Small intestine (tissue), 16 donors: ENCODE results near the gene ADGRF4. TPM values are rescaled to one million over a fixed set of nuclear protein-coding genes. Genes with fewer than 3 reads are reported as not detected.

ENCODE experiments used
- DNase-seq, 2 donors: peaks; one replicate each; pipeline versions ENCODE4 v3.0.0 to v3.0.0-alpha.2; 2013
- FAIRE-seq: peaks from 2 replicates; lab custom pipeline; 2012; peaks lifted over from hg19 to GRCh38; lab: Jason Lieb, UNC
- H3K27ac ChIP-seq, 3 donors: one replicate each; pipeline ENCODE4 v1.5.1; 2013; ENCODE audit warnings: low read length in 2 of 3, mild to moderate bottlenecking in 2 of 3, control low read depth in 1 of 3, inconsistent platforms in 1 of 3, low read depth in 1 of 3, moderate library complexity in 1 of 3
- H3K27me3 ChIP-seq, 3 donors: one replicate each; pipeline ENCODE4 v1.6.1; 2013; ENCODE audit warnings: low read length in 3 of 3, inconsistent platforms in 1 of 3; ENCODE audit not compliant: control insufficient read depth in 3 of 3, insufficient read depth in 3 of 3
- H3K36me3 ChIP-seq, 3 donors: one replicate each; pipeline ENCODE4 v1.6.1; 2013; ENCODE audit warnings: low read length in 3 of 3, inconsistent platforms in 1 of 3, low read depth in 1 of 3, mild to moderate bottlenecking in 1 of 3, moderate library complexity in 1 of 3; ENCODE audit not compliant: control insufficient read depth in 3 of 3, insufficient read depth in 2 of 3
- H3K4me1 ChIP-seq, 3 donors: one replicate each; pipeline ENCODE4 v1.6.1; 2013; ENCODE audit warnings: low read length in 2 of 3, inconsistent platforms in 1 of 3, low read depth in 1 of 3, mild to moderate bottlenecking in 1 of 3, moderate library complexity in 1 of 3; ENCODE audit not compliant: control insufficient read depth in 3 of 3, insufficient read depth in 2 of 3
- H3K4me3 ChIP-seq, 3 donors: one replicate each; pipeline ENCODE4 v1.5.1; 2013; ENCODE audit warnings: low read length in 3 of 3, control low read depth in 1 of 3, inconsistent platforms in 1 of 3, low read depth in 1 of 3, mild to moderate bottlenecking in 1 of 3, moderate library complexity in 1 of 3
- H3K9me3 ChIP-seq, 2 donors: one replicate each; pipeline ENCODE4 v1.6.1; 2013; ENCODE audit warnings: low read depth in 1 of 2, low read length in 1 of 2; ENCODE audit not compliant: control insufficient read depth in 2 of 2, insufficient read depth in 1 of 2
- WGBS, 3 donors: extraction: QIAGEN DNeasy Blood & Tissue Kit; methylation state at CpG; one replicate each; pipeline ENCODE4 v1.1.7; 2013; 5-methylcytosine and 5-hydroxymethylcytosine counted together
- long read RNA-seq, 10 donors: transcript quantifications; one replicate each; lab custom pipeline, GENCODE V29; 2026
- polyA plus RNA-seq, 4 donors: library from polyadenylated mRNA; stranded (reverse) in 3 of 4; unstranded in 1 of 4; fragments of 200-250 nt in 3 of 4; fragments of 120-200 nt in 1 of 4; gene quantifications; one replicate each; pipeline versions ENCODE4 v1.2.1 to v1.2.3, GENCODE V29; 2013
- donor health status: healthy with polysubstance abuse.
- donor health status: control.
- donor health status: control.
- donor health status: Bipolar disorder and iron deficiency.
- donor health status: healthy.

The ADGRF4 gene, protein sequence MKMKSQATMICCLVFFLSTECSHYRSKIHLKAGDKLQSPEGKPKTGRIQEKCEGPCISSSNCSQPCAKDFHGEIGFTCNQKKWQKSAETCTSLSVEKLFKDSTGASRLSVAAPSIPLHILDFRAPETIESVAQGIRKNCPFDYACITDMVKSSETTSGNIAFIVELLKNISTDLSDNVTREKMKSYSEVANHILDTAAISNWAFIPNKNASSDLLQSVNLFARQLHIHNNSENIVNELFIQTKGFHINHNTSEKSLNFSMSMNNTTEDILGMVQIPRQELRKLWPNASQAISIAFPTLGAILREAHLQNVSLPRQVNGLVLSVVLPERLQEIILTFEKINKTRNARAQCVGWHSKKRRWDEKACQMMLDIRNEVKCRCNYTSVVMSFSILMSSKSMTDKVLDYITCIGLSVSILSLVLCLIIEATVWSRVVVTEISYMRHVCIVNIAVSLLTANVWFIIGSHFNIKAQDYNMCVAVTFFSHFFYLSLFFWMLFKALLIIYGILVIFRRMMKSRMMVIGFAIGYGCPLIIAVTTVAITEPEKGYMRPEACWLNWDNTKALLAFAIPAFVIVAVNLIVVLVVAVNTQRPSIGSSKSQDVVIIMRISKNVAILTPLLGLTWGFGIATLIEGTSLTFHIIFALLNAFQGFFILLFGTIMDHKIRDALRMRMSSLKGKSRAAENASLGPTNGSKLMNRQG
- 1 to 10 TPM in 1 of 4 donors, not detected in 3; 6.0 TPM for polyA plus RNA-seq
- long read RNA-seq, donor 1, partial matches to known transcripts = 5 of 5 reads
- long read RNA-seq, donor 1, other reads (novel, unspliced or antisense) = 0 of 5 reads
- long read RNA-seq, donor 2 = 0 reads
- long read RNA-seq, donor 3 = 0 reads
- long read RNA-seq, donor 4 = 0 reads
- long read RNA-seq, donor 5 = 0 reads
- long read RNA-seq, donor 6 = 0 reads
- long read RNA-seq, donor 7 = 0 reads
- long read RNA-seq, donor 8 = 0 reads
- long read RNA-seq, donor 9 = 0 reads
- long read RNA-seq, donor 10 = 0 reads

DNA sequence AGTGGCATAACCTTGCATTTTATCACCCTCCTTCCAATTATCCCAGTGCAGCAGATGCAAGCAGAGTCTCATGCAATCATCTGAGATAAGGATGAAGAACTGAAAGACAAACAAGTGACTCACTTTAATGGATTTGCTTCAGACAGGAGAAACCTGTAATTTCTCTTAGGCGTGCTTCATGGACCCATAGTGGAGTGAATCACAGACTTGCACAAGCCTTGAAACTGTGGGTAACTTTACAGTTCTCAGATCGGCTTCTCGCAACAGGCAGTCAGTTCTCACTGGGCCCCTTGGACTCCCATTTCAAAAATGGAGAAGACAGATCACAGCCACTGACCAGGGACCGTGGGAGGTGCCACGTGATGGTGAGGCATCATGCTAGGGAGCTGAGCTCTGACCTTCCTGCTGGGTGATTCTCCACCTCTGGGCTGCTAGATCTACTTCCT lies at the start of gene ADGRF4:
Gene ADGRF4 (plus strand): TSS at position 239 of the 446 bp plus-strand sequence. CDS start 8,666 bp downstream, outside the sequence.
- FAIRE-seq (no peak), DNase-seq (peak; percentile 27 to 80)
- H3K9me3 ChIP-seq = no peaks in the 10 kb centered on the region
- peaks cover 0 to 3% (median 0%) of the 10 kb centered on the region in 3 donors for H3K4me1 ChIP-seq
- H3K4me3 ChIP-seq = no peak within 1 kb of the TSS
- H3K36me3 ChIP-seq = no peaks in the 10 kb centered on the region
- 42 to 66% (median 62%) methylated on average over 5 of the region's 5 CpGs for WGBS, 3 donors
- peak within 1 kb of the TSS in 1 of 3 donors; percentile 78 for H3K27ac ChIP-seq
- no peaks in the 10 kb centered on the region for H3K27me3 ChIP-seq

DNA sequence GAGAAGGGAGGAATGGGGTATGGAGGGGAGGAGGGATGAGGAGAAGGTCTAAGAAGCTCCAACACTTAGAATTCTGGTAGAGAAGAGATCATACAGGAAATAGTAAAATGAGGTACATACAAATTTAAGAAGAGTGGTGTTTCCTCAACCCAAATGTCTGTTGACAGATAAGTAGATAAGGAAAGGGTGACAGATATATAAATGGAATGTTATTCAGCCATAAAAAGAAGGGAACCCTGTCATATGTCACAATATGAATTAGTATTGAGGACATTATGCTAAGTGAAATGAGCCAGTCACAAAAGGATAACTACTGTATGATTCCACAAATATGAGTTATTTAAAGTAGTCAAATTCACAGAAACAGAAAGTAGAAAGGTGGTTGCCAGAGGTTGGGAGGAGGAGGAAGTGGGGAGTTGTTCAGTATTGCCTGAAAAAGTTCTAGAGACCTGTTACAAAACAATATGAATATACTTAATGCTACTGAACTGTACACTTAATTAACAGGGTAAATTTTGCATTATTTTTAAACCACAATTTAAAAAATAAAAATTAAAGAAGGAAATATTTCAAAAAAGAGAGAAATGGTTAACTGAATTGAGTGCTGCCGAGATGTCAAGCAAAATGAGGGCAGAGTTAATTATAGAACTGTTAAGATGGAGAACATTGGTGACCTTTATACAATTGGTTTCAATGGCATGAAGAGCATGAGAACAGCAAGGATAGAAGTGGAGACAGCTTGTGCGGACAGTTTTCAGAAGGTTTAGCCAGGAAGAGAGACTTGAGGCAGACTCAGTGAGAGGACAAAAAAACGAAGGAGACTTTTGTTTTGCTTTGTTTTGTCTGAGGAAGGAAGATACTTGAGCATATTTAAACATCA lies 47.6 kb upstream of the ADGRF4 start:
- Histone ChIP-seq H3K4me3 (no peak overlapping the region), H3K27me3 (no peaks in the 10 kb centered on the region), H3K36me3 (no peaks in the 10 kb centered on the region), H3K4me1 (peaks cover 0 to 25% (median 0%) of the 10 kb centered on the region in 3 donors), H3K9me3 (peaks cover 0 to 2% of the 10 kb centered on the region in 2 donors), H3K27ac (no peak overlapping the region)
- 65 to 75% (median 74%) methylated on average over 3 of the region's 3 CpGs for WGBS, 3 donors
- FAIRE-seq (no peak), DNase-seq (no peak)

DNA sequence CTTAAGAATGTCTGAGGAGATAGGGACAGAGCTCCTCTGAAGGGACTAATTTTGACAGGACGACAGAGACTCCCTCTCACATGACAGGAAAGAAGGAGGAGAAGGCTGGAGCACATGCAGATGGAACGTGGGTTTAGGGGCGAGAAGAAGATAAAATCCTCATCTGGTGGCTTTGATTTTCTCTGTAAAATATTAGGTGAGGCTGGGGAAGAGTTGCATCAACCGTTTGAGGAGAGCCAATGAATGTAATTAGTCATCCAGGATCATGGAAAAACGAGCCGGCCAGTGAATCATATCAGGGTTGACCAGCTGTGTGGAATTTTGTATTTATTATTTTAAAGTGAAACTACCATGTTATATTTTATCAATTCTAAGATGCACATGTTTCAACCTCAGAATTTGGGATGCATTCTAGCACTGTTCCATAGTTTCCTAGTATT lies 46.9 kb upstream of the ADGRF4 start:
- 52 to 60% (median 57%) methylated on average over 6 of the region's 6 CpGs for whole genome bisulfite sequencing, 3 donors
- Histone ChIP-seq H3K27me3 (no peaks in the 10 kb centered on the region), H3K4me1 (peaks cover 0 to 25% (median 0%) of the 10 kb centered on the region in 3 donors), H3K9me3 (peaks cover 0 to 2% of the 10 kb centered on the region in 2 donors), H3K4me3 (no peak overlapping the region), H3K27ac (no peak overlapping the region), H3K36me3 (no peaks in the 10 kb centered on the region)
- no peak for DNase-seq
- no peak for FAIRE-seq

DNA sequence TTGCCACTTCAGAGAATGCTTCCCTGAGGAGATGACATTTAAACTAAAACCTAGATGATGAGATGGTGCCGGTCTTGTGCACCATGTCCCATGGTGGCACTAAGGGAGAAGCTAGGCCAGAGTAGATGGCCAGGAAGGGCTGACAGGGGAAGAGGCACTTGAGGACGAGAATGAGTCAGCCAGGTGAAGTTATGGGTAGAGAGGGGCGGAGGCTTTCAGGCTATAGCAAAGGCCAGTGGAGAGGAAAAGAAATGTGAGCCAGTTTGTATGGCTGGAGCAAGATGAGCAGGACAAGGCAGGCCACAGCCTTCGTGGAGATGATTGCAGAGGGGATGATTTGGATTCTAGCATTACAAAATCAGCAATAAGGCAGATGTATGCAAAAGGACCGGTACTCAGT lies 44.7 kb upstream of the ADGRF4 start:
- peaks cover 0 to 6% (median 0%) of the 10 kb centered on the region in 3 donors for H3K4me1 ChIP-seq
- no peak for FAIRE-seq
- H3K9me3 ChIP-seq = no peaks in the 10 kb centered on the region
- H3K27ac ChIP-seq = no peak overlapping the region
- no peak for DNase-seq
- no peaks in the 10 kb centered on the region for H3K27me3 ChIP-seq
- H3K4me3 ChIP-seq = no peak overlapping the region
- H3K36me3 ChIP-seq = no peaks in the 10 kb centered on the region
- 83 to 84% (median 84%) methylated on average over 5 of the region's 5 CpGs for WGBS, 3 donors

DNA sequence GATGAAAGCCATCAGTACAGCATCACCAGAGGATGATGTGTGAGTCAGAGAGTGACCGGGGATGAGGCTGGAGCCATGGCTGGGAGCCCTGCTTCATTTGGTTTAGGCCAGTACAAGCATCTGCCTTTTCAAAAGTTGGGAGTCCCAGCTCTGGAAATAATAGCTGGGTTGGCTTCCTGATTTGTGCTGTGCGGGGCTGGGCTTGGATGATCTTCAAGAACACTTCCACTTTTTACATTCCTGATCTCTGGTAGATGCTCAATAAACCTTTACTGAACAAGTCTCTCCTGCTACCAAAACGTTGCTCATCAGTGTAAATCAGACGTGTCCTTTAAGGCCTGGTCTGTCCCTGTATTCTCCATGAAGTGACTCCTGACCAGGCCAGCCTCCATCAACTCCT lies 44.1 kb upstream of the ADGRF4 start:
- no peak overlapping the region for H3K4me3 ChIP-seq
- H3K27me3 ChIP-seq = no peaks in the 10 kb centered on the region
- no peak for DNase-seq
- no peak for FAIRE-seq
- no peaks in the 10 kb centered on the region for H3K36me3 ChIP-seq
- H3K4me1 ChIP-seq = peaks cover 0 to 2% (median 0%) of the 10 kb centered on the region in 3 donors
- 80 to 88% (median 83%) methylated on average over 4 of the region's 4 CpGs for WGBS, 3 donors
- H3K27ac ChIP-seq = no peak overlapping the region
- no peaks in the 10 kb centered on the region for H3K9me3 ChIP-seq

DNA sequence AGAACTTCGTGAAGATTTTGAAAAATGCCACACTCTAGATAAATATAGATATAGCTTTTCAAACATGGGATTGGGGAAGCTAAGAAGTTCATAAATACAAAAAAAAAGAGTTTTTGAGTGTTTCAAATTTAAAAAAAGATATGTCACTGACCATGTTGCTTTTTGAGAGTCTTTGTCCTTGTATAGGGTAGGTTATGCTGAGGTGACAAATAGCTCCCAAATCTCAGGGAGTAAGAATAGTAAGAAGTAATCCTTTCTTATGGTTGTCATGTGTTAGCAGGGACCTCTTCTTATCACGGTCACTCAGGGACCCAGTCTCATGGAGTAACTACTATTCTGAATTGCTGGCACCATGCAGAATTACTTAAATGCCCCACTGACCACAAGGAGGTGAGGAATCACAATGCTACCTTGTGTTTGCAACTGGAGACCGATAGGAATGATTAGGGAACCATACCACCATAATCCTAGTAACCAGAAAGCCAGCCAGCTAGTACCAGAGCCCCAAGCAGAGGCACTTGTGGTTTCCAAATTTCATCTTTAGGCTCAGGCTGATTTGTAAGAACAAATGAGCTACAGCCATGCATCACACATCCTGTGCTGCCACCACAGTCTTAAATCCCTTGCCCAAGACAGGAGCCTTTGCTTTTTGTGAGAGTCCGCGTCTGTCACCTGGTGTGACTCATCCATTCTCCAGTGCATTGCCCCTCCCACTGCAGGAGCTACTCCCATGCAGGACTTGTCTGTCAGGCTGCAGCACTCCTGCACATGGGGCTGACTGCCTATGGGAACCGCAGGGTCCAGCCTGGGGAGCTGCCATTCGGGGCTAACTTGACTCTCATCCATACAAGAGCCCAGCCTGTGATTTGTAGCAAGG lies 42.4 kb upstream of the ADGRF4 start:
- Histone ChIP-seq H3K27me3 (no peaks in the 10 kb centered on the region), H3K9me3 (no peaks in the 10 kb centered on the region), H3K36me3 (no peaks in the 10 kb centered on the region), H3K4me3 (no peak overlapping the region), H3K27ac (no peak overlapping the region), H3K4me1 (no peaks in the 10 kb centered on the region)
- FAIRE-seq (no peak), DNase-seq (peak; percentile 34 to 68)
- 44 to 58% (median 52%) methylated on average over 7 of the region's 7 CpGs for WGBS, 3 donors

DNA sequence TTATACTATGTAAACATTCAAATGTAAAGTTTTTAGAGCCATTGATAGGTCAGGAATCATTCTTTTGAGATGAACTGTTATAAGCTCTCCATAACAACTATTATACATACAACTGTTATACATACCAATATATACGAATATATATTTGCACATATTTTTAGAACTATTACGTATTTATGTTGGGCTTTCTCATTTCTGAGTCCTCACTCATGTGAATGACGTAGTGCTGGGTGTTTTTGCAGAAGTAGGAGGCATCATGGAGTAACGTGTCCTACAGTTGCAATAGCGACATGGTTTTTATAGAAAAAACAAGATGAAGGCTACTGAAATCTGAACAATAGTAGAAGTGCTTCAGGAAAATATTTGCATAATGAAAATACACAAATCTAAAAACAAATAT lies 36.4 kb upstream of the ADGRF4 start:
- FAIRE-seq = no peak
- 68 to 89% (median 79%) methylated on average over 5 of the region's 5 CpGs for WGBS, 3 donors
- no peak overlapping the region for H3K4me3 ChIP-seq

More for the DNA sequence above, 36.4 kb upstream of the ADGRF4 start:
- Histone ChIP-seq H3K27me3 (no peaks in the 10 kb centered on the region), H3K9me3 (no peaks in the 10 kb centered on the region), H3K4me1 (no peaks in the 10 kb centered on the region), H3K27ac (no peak overlapping the region), H3K36me3 (no peaks in the 10 kb centered on the region)
- no peak for DNase-seq
